ENCODE measurements around the gene HSPG2. TPM values are rescaled to one million over a fixed set of nuclear protein-coding genes. Genes with fewer than 3 reads are reported as not detected.

The HSPG2 gene
- total and polyA plus RNA-seq, 2 of the 13 experiments (the other 11 are each of a cell fraction or from before 2014, with no cell fraction given): 9.1 to 13.1 TPM

GRCh38 chr1:21911205-21912001 lies 25.7 kb downstream of the HSPG2 start (continued):
- TF ChIP-seq SMYD3 (CRISPR knock-in tag; IDR thresholded peaks at IDR 0.05) (no peak), ZNF891 (CRISPR knock-in tag; IDR thresholded peaks at IDR 0.05) (no peak), HNRNPUL1 (IDR thresholded peaks at IDR 0.05; ENCODE audit: low read depth, low read length) (no peak), NFIC (IDR thresholded peaks at IDR 0.05; ENCODE audit: low read length) (no peak), ZFX (CRISPR knock-in tag; IDR thresholded peaks at IDR 0.05; ENCODE audit: low read depth) (peak; percentile 51), ZNF432 (CRISPR knock-in tag; IDR thresholded peaks at IDR 0.05; ENCODE audit: borderline replicate concordance) (no peak), LCORL (IDR thresholded peaks at IDR 0.05) (no peak), LCORL (CRISPR knock-in tag; IDR thresholded peaks at IDR 0.05) (0 out of 2 replicates have a peak, but pooled peaks have one; percentile 19), TERF1 (CRISPR knock-in tag; IDR thresholded peaks at IDR 0.05) (no peak), ZNF180 (CRISPR knock-in tag; IDR thresholded peaks at IDR 0.05; ENCODE audit: borderline replicate concordance, low read depth) (no peak), TIGD3 (CRISPR knock-in tag; IDR thresholded peaks at IDR 0.05; ENCODE audit: borderline replicate concordance) (no peak), ZNF512B (CRISPR knock-in tag; IDR thresholded peaks at IDR 0.05; ENCODE audit: borderline replicate concordance) (no peak), ZNF790 (CRISPR knock-in tag; IDR thresholded peaks at IDR 0.05; ENCODE audit: borderline replicate concordance) (no peak)
